ENCODE measurements around the gene RAC2.

GRCh38 chr22:37255558-37256006, 11.5 kb upstream of the RAC2 start:
- TF ChIP-seq CTCF (IDR thresholded peaks at IDR 0.05 in 4 of 5, conservative IDR thresholded peaks at IDR 0.05 in 1 of 5): no peak
- TF ChIP-seq POLR2A (IDR thresholded peaks at IDR 0.05): no peak

Measured in gastrocnemius medialis (tissue), 4 donors.